ENCODE measurements around the gene REC8.

The REC8 gene, protein sequence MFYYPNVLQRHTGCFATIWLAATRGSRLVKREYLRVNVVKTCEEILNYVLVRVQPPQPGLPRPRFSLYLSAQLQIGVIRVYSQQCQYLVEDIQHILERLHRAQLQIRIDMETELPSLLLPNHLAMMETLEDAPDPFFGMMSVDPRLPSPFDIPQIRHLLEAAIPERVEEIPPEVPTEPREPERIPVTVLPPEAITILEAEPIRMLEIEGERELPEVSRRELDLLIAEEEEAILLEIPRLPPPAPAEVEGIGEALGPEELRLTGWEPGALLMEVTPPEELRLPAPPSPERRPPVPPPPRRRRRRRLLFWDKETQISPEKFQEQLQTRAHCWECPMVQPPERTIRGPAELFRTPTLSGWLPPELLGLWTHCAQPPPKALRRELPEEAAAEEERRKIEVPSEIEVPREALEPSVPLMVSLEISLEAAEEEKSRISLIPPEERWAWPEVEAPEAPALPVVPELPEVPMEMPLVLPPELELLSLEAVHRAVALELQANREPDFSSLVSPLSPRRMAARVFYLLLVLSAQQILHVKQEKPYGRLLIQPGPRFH

DNA sequence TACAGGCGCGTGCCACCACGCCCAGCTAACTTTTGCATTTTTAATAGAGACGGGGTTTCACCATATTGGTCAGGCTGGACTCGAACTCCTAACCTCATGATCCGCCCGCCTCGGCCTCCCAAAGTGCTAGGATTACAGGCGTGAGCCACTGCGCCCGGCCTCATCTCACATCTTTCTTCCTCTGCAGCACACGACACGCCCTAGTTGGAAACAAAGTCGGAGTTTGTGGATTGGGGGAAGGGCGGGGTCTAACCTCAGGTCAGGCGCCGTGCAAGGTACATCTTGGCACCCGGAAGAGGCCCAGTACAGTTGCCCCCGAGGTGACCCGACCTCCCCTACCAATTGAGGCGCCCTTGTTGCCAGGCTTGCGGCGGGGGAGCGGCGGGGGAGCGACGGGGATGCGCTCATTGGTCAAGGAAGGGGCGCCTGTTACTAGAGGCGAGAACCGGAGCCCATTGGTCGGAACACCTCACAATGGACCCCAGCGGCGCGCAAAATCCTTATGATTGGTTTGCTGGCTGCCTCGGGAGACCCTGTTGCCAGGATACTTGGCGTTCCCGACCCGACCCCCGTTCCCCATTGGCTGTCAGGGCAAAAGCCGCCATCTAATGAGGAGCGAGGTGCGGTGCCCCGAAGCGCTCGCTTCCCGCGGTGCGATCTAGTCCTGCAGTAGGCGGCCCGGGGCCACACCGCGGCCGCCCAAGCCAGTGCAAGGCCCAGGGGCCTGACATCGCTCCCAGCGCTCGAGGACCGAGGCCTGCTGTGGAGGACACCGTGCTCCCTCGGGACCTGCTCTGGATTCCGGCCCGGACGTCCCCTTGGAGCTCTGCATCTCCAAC lies at the start of gene REC8:
Gene REC8 (plus strand): TSS at position 659 of the 839 bp plus-strand sequence. CDS start 473 bp downstream, outside the sequence.
- DNase-seq (ENCODE audit: low spot score): peak; percentile 53

DNA sequence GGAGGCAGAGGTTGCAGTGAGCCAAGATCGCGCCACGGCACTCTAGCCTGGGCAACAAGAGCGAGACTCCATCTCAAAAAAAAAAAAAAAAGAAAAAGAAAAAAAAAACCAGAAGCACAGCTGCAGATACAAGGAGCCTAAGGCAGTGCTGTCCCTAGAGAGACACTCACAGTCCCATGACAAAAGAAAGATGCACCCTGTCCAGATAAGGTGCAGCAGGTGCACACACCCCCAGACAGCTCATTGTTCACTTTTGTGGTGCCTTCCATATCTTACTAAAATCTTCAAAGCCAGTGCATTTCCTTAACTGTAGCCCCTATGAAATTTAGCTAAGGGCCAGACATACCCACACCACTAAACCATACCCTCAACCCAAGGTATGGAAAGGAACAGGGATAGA lies 49.5 kb upstream of the REC8 start:
- no peak for DNase-seq (ENCODE audit: low spot score)

DNA sequence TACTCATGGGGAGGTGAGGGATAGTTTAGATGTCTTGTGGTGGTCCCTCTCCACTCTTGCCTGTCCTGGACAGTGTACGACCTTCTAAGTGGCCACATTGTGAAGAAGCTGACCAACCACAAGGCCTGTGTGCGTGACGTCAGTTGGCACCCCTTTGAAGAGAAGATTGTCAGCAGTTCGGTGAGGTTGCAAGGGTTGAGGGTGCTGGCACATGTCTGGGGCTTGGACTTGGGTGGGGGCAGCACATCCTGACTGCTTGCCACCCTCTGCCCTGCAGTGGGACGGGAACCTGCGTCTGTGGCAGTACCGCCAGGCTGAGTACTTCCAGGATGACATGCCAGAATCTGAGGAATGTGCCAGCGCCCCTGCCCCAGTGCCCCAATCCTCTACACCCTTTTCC lies 49.0 kb upstream of the REC8 start:
- DNase-seq (ENCODE audit: low spot score): no peak

- DNase-seq (ENCODE audit: low spot score): no peak
Observed at GRCh38 chr14:24123424-24124417, 48.2 kb upstream of the REC8 start.

GRCh38 chr14:24126939-24127338 lies 44.9 kb upstream of the REC8 start:
- no peak for DNase-seq (ENCODE audit: low spot score)

DNA sequence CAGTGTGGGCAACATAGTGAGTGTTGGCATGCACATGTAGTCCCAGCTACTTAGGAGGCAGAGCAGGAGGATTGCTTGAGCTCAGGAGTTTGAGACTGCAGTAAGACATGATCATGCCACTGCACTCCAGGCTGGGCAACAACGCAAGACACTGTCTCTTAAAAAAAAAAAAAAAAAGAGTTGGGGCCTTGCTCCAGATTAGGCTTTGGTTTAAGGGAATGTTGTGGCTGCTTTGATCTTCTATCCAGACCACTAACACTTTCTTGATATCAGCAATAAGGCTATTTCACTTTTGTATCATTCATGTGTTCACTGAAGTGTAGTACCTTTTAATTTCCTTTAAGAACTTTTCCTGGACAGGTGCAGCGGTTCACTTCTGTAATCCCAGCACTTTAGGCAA lies 44.2 kb upstream of the REC8 start:
- DNase-seq (ENCODE audit: low spot score): no peak

GRCh38 chr14:24129410-24129998 lies 42.4 kb upstream of the REC8 start:
- no peak for DNase-seq (ENCODE audit: low spot score)

GRCh38 chr14:24130380-24130716 lies 41.5 kb upstream of the REC8 start, which contains the start of gene FITM1:
Gene FITM1, plus strand, starts transcription at chr14:24130659. Its CDS starts 905 bp downstream, at chr14:24131564.
- DNase-seq (ENCODE audit: low spot score): no peak

- no peak for DNase-seq (ENCODE audit: low spot score)
Observed at GRCh38 chr14:24130717-24131548, 40.9 kb upstream of the REC8 start.

- DNase-seq (ENCODE audit: low spot score): no peak
Observed at GRCh38 chr14:24131549-24131966, 40.3 kb upstream of the REC8 start.

DNA sequence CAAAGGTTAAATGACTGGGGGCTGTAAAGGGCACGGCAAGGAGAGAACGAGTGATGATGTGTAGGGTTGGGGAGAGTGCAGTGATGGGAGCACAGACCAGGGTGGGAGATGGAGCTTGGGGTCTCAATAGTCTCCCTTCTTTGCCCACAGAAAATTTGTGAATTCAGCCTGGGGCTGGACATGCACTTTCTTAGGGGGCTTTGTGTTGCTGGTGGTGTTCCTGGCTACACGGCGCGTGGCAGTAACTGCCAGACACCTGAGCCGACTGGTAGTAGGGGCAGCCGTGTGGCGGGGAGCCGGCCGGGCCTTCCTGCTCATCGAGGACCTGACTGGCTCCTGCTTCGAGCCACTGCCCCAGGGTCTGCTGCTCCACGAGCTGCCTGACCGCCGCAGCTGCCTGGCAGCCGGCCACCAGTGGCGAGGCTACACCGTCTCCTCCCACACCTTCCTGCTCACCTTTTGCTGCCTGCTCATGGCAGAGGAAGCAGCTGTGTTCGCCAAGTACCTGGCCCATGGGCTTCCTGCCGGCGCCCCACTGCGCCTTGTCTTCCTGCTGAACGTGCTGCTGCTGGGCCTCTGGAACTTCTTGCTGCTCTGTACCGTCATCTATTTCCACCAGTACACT lies 39.7 kb upstream of the REC8 start:
- DNase-seq (ENCODE audit: low spot score): peak; percentile 29

GRCh38 chr14:24132976-24133375 lies 38.9 kb upstream of the REC8 start:
- DNase-seq (ENCODE audit: low spot score): no peak

- no peak for DNase-seq (ENCODE audit: low spot score)
Observed at GRCh38 chr14:24133735-24134134, 38.1 kb upstream of the REC8 start.

DNA sequence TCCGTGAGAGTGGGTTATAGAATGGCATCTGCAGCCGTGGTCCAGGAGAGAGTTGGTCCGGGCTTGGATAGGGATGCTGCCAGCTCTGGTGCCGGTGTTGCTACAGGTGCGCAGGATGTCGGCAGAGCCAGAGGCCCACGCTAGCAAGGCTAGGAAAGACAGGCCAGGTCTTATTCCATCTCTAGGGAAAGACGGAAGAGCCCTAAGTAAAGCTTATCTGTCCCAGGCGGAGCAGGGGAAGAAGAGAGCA lies 36.4 kb upstream of the REC8 start:
- no peak for DNase-seq (ENCODE audit: low spot score)

- DNase-seq (ENCODE audit: low spot score): peak; percentile 95
Observed at GRCh38 chr14:24135834-24136683, 35.8 kb upstream of the REC8 start, which contains the start of gene PSME1. Gene PSME1, plus strand, starts transcription at chr14:24136194. Its CDS starts 69 bp downstream, at chr14:24136263.

DNA sequence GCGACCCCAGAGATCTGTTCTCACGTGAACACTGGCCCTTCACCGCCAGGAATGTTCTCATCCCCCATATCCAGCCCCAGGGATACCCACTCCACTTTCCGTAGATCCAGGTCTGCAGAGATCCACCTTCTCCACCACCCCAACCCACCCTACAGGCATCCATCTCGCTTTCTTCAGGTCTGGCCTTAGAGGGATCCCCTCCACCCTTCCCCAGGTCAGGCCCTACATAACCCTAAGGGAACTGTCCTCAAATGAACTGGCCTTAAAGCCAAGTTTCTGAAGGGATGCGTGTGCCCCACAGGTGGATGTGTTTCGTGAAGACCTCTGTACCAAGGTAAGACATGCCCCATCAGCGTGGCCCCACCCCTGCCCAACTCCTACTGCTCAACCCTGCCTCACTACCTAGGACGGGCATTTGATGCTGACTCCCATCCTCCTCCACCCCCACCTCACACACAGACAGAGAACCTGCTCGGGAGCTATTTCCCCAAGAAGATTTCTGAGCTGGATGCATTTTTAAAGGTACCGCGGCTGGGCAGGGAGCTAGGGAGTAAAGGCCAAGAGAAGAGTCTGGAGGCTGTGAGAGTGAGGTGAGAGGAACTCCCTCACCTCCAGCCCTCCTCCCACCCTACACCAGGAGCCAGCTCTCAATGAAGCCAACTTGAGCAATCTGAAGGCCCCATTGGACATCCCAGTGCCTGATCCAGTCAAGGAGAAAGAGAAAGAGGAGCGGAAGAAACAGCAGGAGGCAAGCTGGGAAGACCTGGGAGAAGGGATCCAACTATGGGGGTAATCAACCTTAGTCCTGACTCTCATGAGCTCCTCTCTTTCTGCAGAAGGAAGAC lies 35.0 kb upstream of the REC8 start:
- DNase-seq (ENCODE audit: low spot score): no peak

- no peak for DNase-seq (ENCODE audit: low spot score)
Observed at GRCh38 chr14:24137529-24138395, 34.1 kb upstream of the REC8 start.

All from CD4-positive, alpha-beta T cell treated with Interleukin-15 for 4 hours (primary cell).